Measurements from ENCODE around the gene CAPNS2.
"Not testable (repeated sequence)": the region's sequence is repeated elsewhere in the genome, so short reads cannot be mapped to it uniquely, and the experiment has no call there.

CAPNS2 gene

GRCh38 chr16:55585631-55586030 lies 19.1 kb downstream of the CAPNS2 start:
- ATAC-seq, result no peak
- H3K4me1 Mint-ChIP-seq, result no peaks in the 10 kb centered on the region

GRCh38 chr16:55588799-55589198 lies 22.3 kb downstream of the CAPNS2 start:
- Mint-ChIP-seq H3K36me3 (no peaks in the 10 kb centered on the region), H3K4me1 (no peaks in the 10 kb centered on the region), H3K4me3 (no peak overlapping the region), H3K9me3 (no peaks in the 10 kb centered on the region), H3K27me3 (peaks cover 10% of the 10 kb centered on the region), H3K27ac (no peak overlapping the region)
- ATAC-seq, result no peak

More at GRCh38 chr16:55585631-55586030, 19.1 kb downstream of the CAPNS2 start:
- no peak overlapping the region for H3K4me3 Mint-ChIP-seq
- no peak overlapping the region for H3K27ac Mint-ChIP-seq
- peaks cover under 1% of the 10 kb centered on the region for H3K27me3 Mint-ChIP-seq
- no peaks in the 10 kb centered on the region for H3K36me3 Mint-ChIP-seq
- no peaks in the 10 kb centered on the region for H3K9me3 Mint-ChIP-seq

GRCh38 chr16:55592306-55592705 lies 25.8 kb downstream of the CAPNS2 start:
- no peak overlapping the region for H3K4me3 Mint-ChIP-seq
- H3K4me1 Mint-ChIP-seq, result no peaks in the 10 kb centered on the region
- H3K36me3 Mint-ChIP-seq, result no peaks in the 10 kb centered on the region
- no peak overlapping the region for H3K27ac Mint-ChIP-seq
- ATAC-seq, result no peak
- peaks cover 18% of the 10 kb centered on the region for H3K27me3 Mint-ChIP-seq
- H3K9me3 Mint-ChIP-seq, result no peaks in the 10 kb centered on the region

GRCh38 chr16:55597928-55598327 lies 31.4 kb downstream of the CAPNS2 start:
- Mint-ChIP-seq H3K4me1 (no peaks in the 10 kb centered on the region), H3K9me3 (peaks cover 5% of the 10 kb centered on the region), H3K36me3 (no peaks in the 10 kb centered on the region), H3K27ac (no peak overlapping the region), H3K4me3 (no peak overlapping the region), H3K27me3 (peaks cover 10% of the 10 kb centered on the region)
- no peak for ATAC-seq

- Mint-ChIP-seq H3K4me3 (no peak overlapping the region), H3K4me1 (no peaks in the 10 kb centered on the region), H3K27ac (no peak overlapping the region), H3K9me3 (peaks cover 21% of the 10 kb centered on the region), H3K36me3 (no peaks in the 10 kb centered on the region), H3K27me3 (peaks cover 4% of the 10 kb centered on the region)
- ATAC-seq, result no peak
Measured at GRCh38 chr16:55605754-55606336, 39.4 kb downstream of the CAPNS2 start.

- Mint-ChIP-seq H3K4me1 (no peaks in the 10 kb centered on the region), H3K9me3 (peaks cover 16% of the 10 kb centered on the region), H3K27ac (no peak overlapping the region), H3K36me3 (no peaks in the 10 kb centered on the region), H3K4me3 (no peak overlapping the region), H3K27me3 (peaks cover 6% of the 10 kb centered on the region)
- ATAC-seq, result no peak
Measured at GRCh38 chr16:55613613-55614335, 47.3 kb downstream of the CAPNS2 start.

- Mint-ChIP-seq H3K4me3 (no peak overlapping the region), H3K9me3 (peaks cover 16% of the 10 kb centered on the region), H3K27me3 (peaks cover 6% of the 10 kb centered on the region), H3K36me3 (no peaks in the 10 kb centered on the region), H3K4me1 (no peaks in the 10 kb centered on the region), H3K27ac (no peak overlapping the region)
- ATAC-seq, result no peak
Measured at GRCh38 chr16:55615071-55615470, 48.6 kb downstream of the CAPNS2 start.

GRCh38 chr16:55615670-55616069 lies 49.2 kb downstream of the CAPNS2 start:
- not testable (repeated sequence) for H3K4me3 Mint-ChIP-seq, H3K27ac Mint-ChIP-seq, ATAC-seq, H3K27me3 Mint-ChIP-seq, H3K4me1 Mint-ChIP-seq, H3K36me3 Mint-ChIP-seq
- peaks cover 13% of the 10 kb centered on the region for H3K9me3 Mint-ChIP-seq
